IMR-90 (cell line): ENCODE results near the gene SELENOM. TPM values are rescaled to one million over a fixed set of nuclear protein-coding genes. Genes with fewer than 3 reads are reported as not detected.

Experiments used
- ATAC-seq: fragments of 200-7000 bp; cut with Tn5 transposase; 2 replicates; pipeline ENCODE4 v1.9.1; 2020; ENCODE audit warnings: low read depth, mild to moderate bottlenecking, moderate library complexity
- BruUV-seq: library from RNA; stranded (reverse); fragments of 400-500 nt; replicated peaks from 2 replicates; lab custom pipeline; 2021; lab: Mats Ljungman, UMichigan
- CTCF ChIA-PET: fragments of 300-600 bp; formaldehyde crosslinking; extraction: SDS; loops from one replicate; lab custom pipeline; 2021; ENCODE audit warnings: antibody characterized with exemption; lab: Yijun Ruan, JAX
- POLR2A ChIA-PET: fragments of 300-600 bp; sonication (Branson Sonifier 250); formaldehyde crosslinking; loops from one replicate; lab custom pipeline; 2022; ENCODE audit warnings: antibody characterized with exemption; ENCODE audit not compliant: unreplicated experiment; lab: Charles Lee
- DNase-seq: peaks from one replicate; pipeline ENCODE4 v3.0.0; 2013
- H2AFZ ChIP-seq: replicated peaks from 2 replicates; pipeline ENCODE3; 2013; ENCODE audit warnings: low read length, mild to moderate bottlenecking; ENCODE audit not compliant: poor library complexity
- H2AK5ac ChIP-seq: 2 replicates; pipeline ENCODE4 v1.6.1; 2013; ENCODE audit warnings: low read depth, low read length, inconsistent platforms
- H2AK9ac ChIP-seq: replicated peaks from 2 replicates; pipeline ENCODE3; 2013; ENCODE audit warnings: mild to moderate bottlenecking, low read depth, low read length, moderate library complexity; ENCODE audit not compliant: poor library complexity
- H2BK120ac ChIP-seq: 2 replicates; pipeline ENCODE4 v1.6.1; 2013; ENCODE audit warnings: low read depth, low read length, inconsistent platforms
- H2BK15ac ChIP-seq: 3 replicates; pipeline ENCODE4 v1.6.1; 2013; ENCODE audit warnings: low read depth, low read length, inconsistent platforms
- H2BK20ac ChIP-seq: 2 replicates; pipeline ENCODE4 v1.6.1; 2013; ENCODE audit warnings: low read depth, mild to moderate bottlenecking, inconsistent platforms, low read length, moderate library complexity
- H2BK5ac ChIP-seq: 2 replicates; pipeline ENCODE4 v1.6.1; 2013; ENCODE audit warnings: mild to moderate bottlenecking, low read depth, low read length, inconsistent platforms; ENCODE audit not compliant: poor library complexity, severe bottlenecking
- H3K14ac ChIP-seq: replicated peaks from 2 replicates; pipeline ENCODE4 v1.6.1; 2013; ENCODE audit warnings: low read depth, low read length, inconsistent platforms
- H3K18ac ChIP-seq: 2 replicates; pipeline ENCODE4 v1.6.1; 2013; ENCODE audit warnings: low read depth, low read length, control low read depth
- H3K23ac ChIP-seq: 2 replicates; pipeline ENCODE4 v1.6.1; 2013; ENCODE audit warnings: low read depth, low read length, inconsistent platforms
- H3K27ac ChIP-seq: 2 replicates; pipeline ENCODE4 v1.5.1; 2013; ENCODE audit warnings: mild to moderate bottlenecking, control low read depth, low read length; ENCODE audit not compliant: insufficient read depth
- H3K27me3 ChIP-seq: 2 replicates; pipeline ENCODE4 v1.6.1; 2013; ENCODE audit warnings: low read length; ENCODE audit not compliant: control insufficient read depth, insufficient read depth
- H3K36me3 ChIP-seq: 2 replicates; pipeline ENCODE4 v1.6.1; 2013; ENCODE audit warnings: low read length, mixed read lengths; ENCODE audit not compliant: control insufficient read depth, insufficient read depth
- H3K4ac ChIP-seq: 2 replicates; pipeline ENCODE4 v1.6.1; 2013; ENCODE audit warnings: low read depth, low read length, inconsistent platforms
- H3K4me1 ChIP-seq: 2 replicates; pipeline ENCODE4 v1.6.1; 2013; ENCODE audit warnings: low read length, mixed read lengths; ENCODE audit not compliant: control insufficient read depth, insufficient read depth
- H3K4me2 ChIP-seq: 2 replicates; pipeline ENCODE4 v1.6.1; 2013; ENCODE audit warnings: low read depth, mild to moderate bottlenecking, control low read depth, low read length, moderate library complexity
- H3K4me3 ChIP-seq: 2 replicates; pipeline ENCODE4 v1.5.1; 2013; ENCODE audit warnings: low read depth, mild to moderate bottlenecking, control low read depth, low read length, moderate library complexity; ENCODE audit not compliant: insufficient read depth
- H3K56ac ChIP-seq: 2 replicates; pipeline ENCODE4 v1.6.1; 2013; ENCODE audit warnings: low read length, inconsistent platforms; ENCODE audit not compliant: insufficient read depth; ENCODE audit errors: extremely low read depth
- H3K79me1 ChIP-seq, 2 experiments: 2 replicates each; pipeline ENCODE4 v1.6.1; 2013; ENCODE audit warnings: low read length in 2 of 2, inconsistent platforms in 1 of 2, low read depth in 1 of 2
- H3K9ac ChIP-seq: 2 replicates; pipeline ENCODE4 v1.6.1; 2013; ENCODE audit warnings: low read depth, low read length, control low read depth
- H3K9me1 ChIP-seq: 2 replicates; pipeline ENCODE4 v1.6.1; 2013; ENCODE audit warnings: low read length, inconsistent platforms; ENCODE audit not compliant: insufficient read depth
- H3K9me3 ChIP-seq: 2 replicates; pipeline ENCODE4 v1.6.1; 2013; ENCODE audit warnings: low read length; ENCODE audit not compliant: control insufficient read depth, insufficient read depth
- H4K20me1 ChIP-seq: 2 replicates; pipeline ENCODE4 v1.6.1; 2013; ENCODE audit warnings: low read length, inconsistent platforms; ENCODE audit not compliant: insufficient read depth
- H4K5ac ChIP-seq: 2 replicates; pipeline ENCODE4 v1.6.1; 2013; ENCODE audit warnings: mild to moderate bottlenecking, low read depth, low read length, control low read depth
- H4K8ac ChIP-seq, 2 experiments: 2 replicates each; pipeline ENCODE4 v1.6.1; 2013; ENCODE audit warnings: low read depth in 2 of 2, low read length in 2 of 2, control low read depth in 1 of 2, inconsistent platforms in 1 of 2
- H4K91ac ChIP-seq: 2 replicates; pipeline ENCODE4 v1.6.1; 2013; ENCODE audit warnings: low read depth, low read length, inconsistent platforms; ENCODE audit not compliant: insufficient read depth
- BHLHE40 ChIP-seq: fragments of 150-350 bp; IDR thresholded peaks from 2 replicates; pipeline ENCODE4 v1.6.1; 2016; ENCODE audit warnings: mild to moderate bottlenecking, low read depth, low read length
- CEBPB ChIP-seq: IDR thresholded peaks from 2 replicates; pipeline ENCODE4 v1.6.1; 2012; ENCODE audit warnings: low read depth, low read length, improper control_type of control experiment
- CTCF ChIP-seq: conservative IDR thresholded peaks from 2 replicates; pipeline ENCODE4 v1.5.1; 2012; ENCODE audit warnings: mild to moderate bottlenecking, low read depth, low read length, improper control_type of control experiment
- ELK1 ChIP-seq: fragments of 150-350 bp; IDR thresholded peaks from 2 replicates; pipeline ENCODE4 v1.6.1; 2016; ENCODE audit warnings: low read depth, mild to moderate bottlenecking, low read length, moderate library complexity, borderline replicate concordance
- MXI1 ChIP-seq: IDR thresholded peaks from 2 replicates; pipeline ENCODE4 v1.6.1; 2012; ENCODE audit warnings: low read depth, mild to moderate bottlenecking, low read length, moderate library complexity, borderline replicate concordance
- NFE2L2 ChIP-seq: fragments of 150-350 bp; IDR thresholded peaks from 2 replicates; pipeline ENCODE4 v1.6.1; 2016; ENCODE audit warnings: low read depth, mild to moderate bottlenecking, low read length
- RAD21 ChIP-seq: IDR thresholded peaks from 2 replicates; pipeline ENCODE4 v1.6.1; 2012; ENCODE audit warnings: low read length, improper control_type of control experiment
- SMC3 ChIP-seq: fragments of 150-350 bp; IDR thresholded peaks from 2 replicates; pipeline ENCODE4 v1.6.1; 2016; ENCODE audit warnings: low read depth, mild to moderate bottlenecking, antibody characterized with exemption, low read length, moderate library complexity
- WGBS, 2 experiments: methylation state at CpG; one replicate each; pipeline versions ENCODE4 v1.1.5 to v1.1.7; 2013; ENCODE audit warnings: missing lambda C conversion rate in 2 of 2; ENCODE audit not compliant: insufficient read length in 1 of 2; ENCODE audit errors: extremely low coverage in 2 of 2; 5-methylcytosine and 5-hydroxymethylcytosine counted together
- dilution Hi-C: fragments of 300-500 bp; cut with HindIII; formaldehyde crosslinking; loops from one replicate; pipeline ENCODE4 v1.14.3; 2018; ENCODE audit warnings: low sequenced_read_pairs; ENCODE audit not compliant: unreplicated experiment
- in situ Hi-C: fragments of 300-500 bp; cut with MboI; formaldehyde crosslinking; loops from 3 replicates; pipeline ENCODE4 v1.14.3; 2019; ENCODE audit warnings: low sequenced_read_pairs, inconsistent platforms, mixed read lengths
- intact Hi-C: fragments of 100-400 bp; cut with micrococcal nuclease; formaldehyde crosslinking; loops from 2 replicates; pipeline ENCODE4 v1.10.0; 2022
- polyA plus RNA-seq, 3 experiments: library from polyadenylated mRNA; depleted of rRNA; stranded (reverse); fragments of >200 nt; gene quantifications; 2 replicates each; pipeline ENCODE4 v1.2.3, GENCODE V29; 2012; ENCODE audit warnings: low replicate concordance in 1 of 3
- total RNA-seq: library from RNA; depleted of rRNA; stranded (reverse); fragments of >200 nt; gene quantifications from 2 replicates; pipeline ENCODE4 v1.2.3, GENCODE V29; 2012

The SELENOM gene
- total and polyA plus RNA-seq, 2 of the 4 experiments (the other 2 are of a cell fraction) = 46.2 to 270 TPM

GRCh38 chr22:31088233-31088986, 19.0 kb downstream of the SELENOM start:
- CTCF ChIA-PET = no interaction called here
- DNase-seq = no peak
- peaks cover 22% of the 10 kb centered on the region for H4K20me1 ChIP-seq
- no peak overlapping the region for H2BK15ac ChIP-seq
- H2BK20ac ChIP-seq = no peak overlapping the region
- no peak for ATAC-seq
- no peak overlapping the region for H3K4ac ChIP-seq
- intact Hi-C loops = no loop called here
- no peaks in the 10 kb centered on the region for H3K27me3 ChIP-seq
- 96% methylated on average over 14 of the region's 26 CpGs; no CpG with 5 or more reads in 1 of the 2 experiments for WGBS, 2 experiments
- H2BK120ac ChIP-seq = no peak overlapping the region
- no peak overlapping the region for H3K27ac ChIP-seq
- TF ChIP-seq CEBPB = no peak
- no peak for TF ChIP-seq BHLHE40
- no peak for TF ChIP-seq ELK1
- no peak for TF ChIP-seq RAD21
- TF ChIP-seq NFE2L2 = no peak
- TF ChIP-seq SMC3 = no peak
- no peak for TF ChIP-seq CTCF
- no peak for TF ChIP-seq MXI1
- in situ Hi-C loops = loop anchor here (5.0 kb wide), 1 partner anchor 141 kb away; no protein-coding TSS in a partner anchor
- H3K4me1 ChIP-seq = peaks cover 14% of the 10 kb centered on the region
- POLR2A ChIA-PET = no interaction called here
- dilution Hi-C loops = no loop called here
- no peak overlapping the region for H4K5ac ChIP-seq
- peaks cover 63% of the 10 kb centered on the region for H3K36me3 ChIP-seq
- H3K18ac ChIP-seq = no peak overlapping the region
- no peak overlapping the region for H4K91ac ChIP-seq
- H3K4me2 ChIP-seq = no peak overlapping the region
- H3K9me3 ChIP-seq = no peaks in the 10 kb centered on the region
- H3K14ac ChIP-seq = no peak overlapping the region
- H3K9ac ChIP-seq = no peak overlapping the region
- H2BK5ac ChIP-seq = no peak overlapping the region
- H3K79me1 ChIP-seq = peaks cover 43 to 81% of the 10 kb centered on the region in 2 experiments
- H2AFZ ChIP-seq = peak overlapping the region; percentile 41
- H2AK9ac ChIP-seq = peak overlapping the region; percentile 65
- H2AK5ac ChIP-seq = 0 out of 2 replicates have a peak overlapping the region, but pooled peaks have one; percentile 52
- H3K4me3 ChIP-seq = no peak overlapping the region
- H4K8ac ChIP-seq = no peak overlapping the region
- no peak overlapping the region for H3K56ac ChIP-seq
- peaks cover 4% of the 10 kb centered on the region; the same call in 1 of the 2 replicates for H3K9me1 ChIP-seq
- no TSS peak for BruUV-seq
- no peak overlapping the region for H3K23ac ChIP-seq
